ENCODE measurements around the gene CARD11.
"Not testable (repeated sequence)": the region's sequence is repeated elsewhere in the genome, so short reads cannot be mapped to it uniquely, and the experiment has no call there.

Gene CARD11

GRCh38 chr7:3064067-3064466 is 20.4 kb upstream of the CARD11 start:
- no peak for DNase-seq (ENCODE audit: low read depth)

DNA sequence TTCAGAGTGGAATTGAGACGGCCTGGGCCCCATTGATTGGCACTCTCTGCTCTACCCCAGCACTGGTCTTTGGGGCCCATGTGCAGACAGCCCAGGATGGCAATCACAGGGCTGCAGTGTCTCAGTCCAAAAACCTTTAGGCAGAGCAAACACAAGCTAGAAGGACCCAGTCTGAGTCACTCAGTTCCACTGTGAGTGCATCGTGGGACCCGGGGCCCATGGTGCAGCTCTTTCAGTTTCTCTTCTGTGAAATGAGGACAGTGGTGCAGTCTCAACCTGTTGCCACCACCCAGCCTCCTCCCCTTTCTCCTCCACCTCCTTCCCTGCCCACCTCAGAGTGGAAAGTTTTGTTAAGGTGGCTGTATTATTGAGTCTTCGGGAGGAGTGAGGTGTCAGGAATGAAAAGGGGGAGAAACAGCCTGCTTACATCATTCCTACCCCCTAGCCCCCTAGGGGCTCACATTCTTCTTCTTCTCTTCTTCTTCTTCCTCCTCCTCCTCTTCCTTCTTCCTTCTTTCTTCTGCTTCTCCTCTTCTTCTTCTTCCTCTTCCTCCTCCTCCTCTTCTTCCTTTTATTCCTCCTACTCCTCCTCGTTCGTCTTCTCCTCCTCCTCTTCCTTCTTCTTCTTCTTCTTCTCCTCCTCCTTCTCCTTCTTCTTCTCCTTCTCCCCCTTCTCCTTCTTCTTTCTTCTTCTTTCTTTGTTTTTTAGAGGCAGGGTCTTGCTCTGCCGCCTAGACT is 19.5 kb upstream of the CARD11 start:
- DNase-seq (ENCODE audit: low read depth): no peak

- DNase-seq (ENCODE audit: low read depth): no peak
Measured at GRCh38 chr7:3057066-3057420, 13.4 kb upstream of the CARD11 start.

DNA sequence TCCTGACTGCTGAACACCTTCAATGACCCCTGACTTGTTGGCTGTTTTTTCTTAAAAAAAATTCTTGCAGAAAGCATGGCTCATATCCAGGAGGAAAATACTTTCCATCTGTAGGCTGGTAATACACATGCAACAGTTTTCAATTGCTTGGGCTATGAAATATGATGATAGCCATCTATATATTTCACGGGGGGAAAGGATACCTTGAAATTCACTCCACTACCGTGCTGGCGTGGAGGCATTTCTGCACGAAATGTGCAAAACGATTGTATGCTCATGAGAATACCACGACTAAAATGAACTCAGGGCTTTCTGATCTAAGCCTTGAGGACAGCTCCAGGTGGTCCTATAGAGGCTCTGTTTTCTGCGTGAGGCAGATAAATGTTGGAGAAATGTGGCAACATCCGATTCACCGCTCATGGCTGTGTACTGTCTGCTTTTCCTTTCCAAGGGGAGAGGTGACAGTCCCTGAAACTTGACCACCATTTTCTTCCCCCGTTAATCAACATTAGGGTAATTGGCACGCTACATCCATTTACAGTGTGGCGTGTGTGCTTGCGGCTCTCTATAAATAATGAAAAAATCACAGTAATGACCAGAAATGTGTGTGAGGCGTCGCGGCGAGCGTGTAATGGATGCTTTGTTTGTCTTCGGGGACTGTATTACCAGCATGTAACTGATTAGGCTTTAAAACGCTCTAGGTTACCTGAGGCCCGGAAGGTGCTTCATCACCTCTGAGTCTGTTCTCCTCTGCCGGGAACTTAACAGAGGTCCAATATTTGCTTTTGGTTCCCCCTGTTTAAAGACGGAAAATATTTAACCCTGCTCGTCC is 12.8 kb upstream of the CARD11 start:
- no peak for DNase-seq (ENCODE audit: low read depth)

- DNase-seq (ENCODE audit: low read depth): no peak
Measured at GRCh38 chr7:3055626-3056025, 12.0 kb upstream of the CARD11 start.

DNA sequence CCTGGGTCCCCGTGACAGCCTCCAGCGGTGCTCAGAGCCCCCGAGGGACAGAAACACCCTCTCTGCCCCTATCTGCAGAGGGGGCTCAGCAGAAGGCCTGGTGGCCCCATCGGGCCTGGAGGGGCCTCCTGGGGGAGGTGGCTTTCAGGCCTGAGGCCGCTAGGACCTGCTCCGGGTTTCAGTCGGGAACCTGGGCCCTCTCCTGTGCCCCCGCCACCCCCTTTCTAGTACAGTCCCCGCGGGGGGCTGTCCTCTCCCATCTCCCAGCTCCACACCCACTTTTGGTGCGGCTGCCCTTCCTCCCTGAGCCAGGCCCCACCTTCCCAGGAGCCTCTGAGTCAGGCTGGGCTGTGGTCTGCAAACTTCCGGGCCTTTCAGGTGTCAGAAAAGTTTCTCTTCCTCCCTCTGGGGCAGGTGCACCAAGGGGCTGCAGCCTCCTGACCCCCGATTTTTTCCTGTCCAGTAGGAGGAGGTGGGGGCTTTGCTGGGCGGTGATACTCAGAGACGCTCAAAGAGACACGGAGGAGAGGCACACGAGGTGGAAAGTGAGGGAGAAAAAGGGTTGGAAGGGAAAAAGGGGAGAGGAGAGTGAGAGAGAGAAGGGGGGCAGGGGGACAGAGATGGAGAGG is 692 bp downstream of the CARD11 start:
- no peak for DNase-seq (ENCODE audit: low read depth)

- DNase-seq (ENCODE audit: low read depth): no peak
Measured at GRCh38 chr7:3041986-3042675, 1.5 kb downstream of the CARD11 start.

- no peak for DNase-seq (ENCODE audit: low read depth)
Measured at GRCh38 chr7:3039787-3040186, 3.9 kb downstream of the CARD11 start.

GRCh38 chr7:3038011-3038410 is 5.7 kb downstream of the CARD11 start:
- DNase-seq (ENCODE audit: low read depth): not testable (repeated sequence)

DNA sequence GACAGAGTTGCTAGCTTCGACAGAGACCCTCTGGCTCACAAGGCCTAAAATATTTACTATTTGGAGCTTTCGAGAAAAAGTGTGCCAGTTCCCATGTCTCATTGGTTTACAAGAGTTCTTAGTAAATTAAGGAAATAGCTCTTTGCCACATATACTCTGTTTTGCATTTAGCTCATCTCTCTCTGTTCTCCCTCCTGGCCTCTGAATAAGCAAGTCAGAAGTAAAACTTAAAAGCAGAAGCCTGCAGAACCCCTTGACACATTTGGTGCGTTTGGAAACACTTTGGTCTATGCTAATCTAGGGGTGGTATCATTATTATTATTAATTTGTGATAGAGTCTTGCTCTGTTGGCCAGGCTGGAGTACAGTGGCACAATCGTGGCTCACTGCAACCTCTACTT is 6.4 kb downstream of the CARD11 start:
- DNase-seq (ENCODE audit: low read depth): no peak

DNA sequence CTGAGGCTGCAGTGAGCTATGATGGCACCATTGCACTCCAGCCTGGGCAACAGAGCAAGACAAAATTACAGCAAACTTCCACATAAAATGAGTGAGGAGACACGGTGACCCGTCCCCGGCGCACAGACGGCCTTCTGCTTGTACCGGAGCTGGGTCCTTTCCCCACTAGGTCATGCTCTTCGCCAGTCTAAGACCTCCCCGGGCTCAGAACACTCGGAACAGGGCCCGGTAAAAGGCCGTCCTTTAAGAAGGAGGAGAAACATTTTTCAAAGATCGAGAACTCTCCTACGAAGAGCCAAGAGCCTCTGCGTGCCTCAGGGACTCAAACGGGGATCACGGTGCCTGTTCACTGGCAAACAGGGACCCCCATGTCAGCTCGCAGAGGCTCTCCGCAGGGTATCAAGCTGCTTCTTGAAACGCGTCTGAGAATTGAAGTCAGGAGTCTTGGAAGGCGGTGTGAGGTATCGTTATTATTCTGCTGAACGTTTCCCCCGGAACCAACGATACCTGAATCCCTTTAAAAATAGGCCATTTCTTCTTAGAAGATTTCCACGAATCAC is 9.0 kb downstream of the CARD11 start:
- no peak for DNase-seq (ENCODE audit: low read depth)

DNA sequence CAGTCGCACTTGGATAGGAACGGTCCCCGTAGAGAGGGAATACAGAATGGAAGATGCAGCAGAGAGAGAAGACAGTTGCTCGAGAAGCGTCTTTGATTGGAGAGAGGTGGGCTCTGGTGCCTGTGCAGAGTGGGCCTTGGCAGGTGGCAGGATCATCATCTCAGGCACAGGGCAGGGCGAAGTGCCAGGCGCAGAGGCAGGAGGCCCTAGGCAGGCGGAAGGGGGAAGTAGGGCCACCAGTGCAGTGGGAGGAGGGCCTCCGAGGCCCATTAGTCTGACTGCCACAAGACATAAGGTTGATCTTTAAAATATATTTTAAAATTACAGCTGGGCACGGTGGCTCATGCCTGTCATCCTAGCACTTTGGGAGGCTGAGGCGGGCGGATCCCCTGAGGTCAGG is 10.1 kb downstream of the CARD11 start:
- DNase-seq (ENCODE audit: low read depth): no peak

- no peak for DNase-seq (ENCODE audit: low read depth)
Measured at GRCh38 chr7:3033136-3033535, 10.5 kb downstream of the CARD11 start.

GRCh38 chr7:3032256-3032655 is 11.4 kb downstream of the CARD11 start:
- no peak for DNase-seq (ENCODE audit: low read depth)

DNA sequence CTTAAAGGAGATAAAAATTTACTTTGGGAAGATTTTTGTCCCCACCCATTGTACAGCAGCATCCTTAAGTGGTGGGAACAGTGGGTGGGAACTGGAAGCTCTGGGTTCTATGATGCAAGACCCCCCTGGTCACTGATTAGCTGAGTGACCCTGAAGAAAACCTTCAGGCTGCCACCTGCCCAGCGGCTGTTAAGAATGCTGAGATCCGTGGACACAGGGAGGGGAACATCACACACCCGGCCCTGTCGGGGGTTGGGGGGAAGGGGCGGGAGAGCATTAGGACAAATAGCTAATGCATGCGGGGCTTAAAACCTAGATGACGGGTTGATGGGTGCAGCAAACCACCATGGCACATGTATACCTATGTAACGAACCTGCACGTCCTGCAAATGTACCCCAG is 14.5 kb downstream of the CARD11 start:
- DNase-seq (ENCODE audit: low read depth): no peak

DNA sequence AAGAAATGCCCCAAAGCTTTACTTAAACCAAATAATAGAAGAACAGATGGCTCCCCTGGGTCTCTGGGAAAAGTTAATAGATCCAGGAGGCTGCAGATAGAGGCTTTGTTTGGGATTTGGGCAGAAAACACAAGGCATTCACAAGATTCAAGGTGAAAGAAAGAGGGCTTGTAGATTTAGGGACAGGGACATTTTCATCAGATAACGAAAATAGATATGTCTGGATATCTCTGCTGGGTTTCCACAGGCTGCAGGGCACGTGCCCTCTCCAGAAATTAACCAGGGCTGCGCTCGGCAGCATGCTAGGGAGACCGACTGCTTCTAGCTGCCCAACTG is 14.9 kb downstream of the CARD11 start:
- DNase-seq (ENCODE audit: low read depth): no peak

- peak; percentile 48 for DNase-seq (ENCODE audit: low read depth)
Measured at GRCh38 chr7:3028071-3028757, 15.5 kb downstream of the CARD11 start.

DNA sequence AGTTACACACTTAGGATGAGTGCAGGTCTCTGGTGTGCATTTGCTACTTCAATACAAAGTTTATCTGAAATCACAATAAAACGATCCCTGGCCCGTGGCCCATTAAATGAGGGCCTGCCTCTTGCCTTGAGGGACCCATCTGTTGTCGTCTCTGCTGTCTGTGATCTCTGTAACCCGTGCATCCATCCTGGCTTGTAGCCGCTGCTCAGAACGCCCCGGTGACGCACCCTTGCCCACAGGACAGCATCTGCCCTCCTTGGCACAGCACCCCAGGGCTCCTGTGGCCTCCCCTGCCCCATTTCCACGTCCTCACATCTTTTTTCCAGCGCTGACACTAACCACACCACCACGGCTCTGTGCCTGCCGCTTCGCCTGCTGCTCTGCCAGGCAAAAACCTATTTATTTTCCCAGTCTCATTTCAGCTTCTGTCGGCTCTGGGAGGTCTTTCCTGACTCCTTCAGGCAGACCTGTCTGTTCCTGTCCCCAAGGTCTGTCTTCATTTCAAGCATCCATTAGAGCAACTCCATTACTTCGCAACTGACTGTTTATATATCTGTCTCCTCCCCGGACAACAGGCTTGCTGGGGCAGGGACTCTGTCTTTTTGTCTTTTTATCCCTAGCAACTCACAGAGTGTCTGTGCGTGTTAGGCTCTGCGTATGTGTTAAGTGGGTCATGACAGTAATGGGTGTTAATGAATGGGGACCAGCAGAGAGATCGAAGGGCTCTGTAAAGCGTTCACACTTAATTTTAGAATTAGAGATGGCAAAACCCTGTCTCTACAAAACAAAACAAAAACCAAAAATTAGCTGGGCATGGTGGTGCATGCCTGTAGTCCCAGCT is 16.4 kb downstream of the CARD11 start:
- DNase-seq (ENCODE audit: low read depth): no peak

DNA sequence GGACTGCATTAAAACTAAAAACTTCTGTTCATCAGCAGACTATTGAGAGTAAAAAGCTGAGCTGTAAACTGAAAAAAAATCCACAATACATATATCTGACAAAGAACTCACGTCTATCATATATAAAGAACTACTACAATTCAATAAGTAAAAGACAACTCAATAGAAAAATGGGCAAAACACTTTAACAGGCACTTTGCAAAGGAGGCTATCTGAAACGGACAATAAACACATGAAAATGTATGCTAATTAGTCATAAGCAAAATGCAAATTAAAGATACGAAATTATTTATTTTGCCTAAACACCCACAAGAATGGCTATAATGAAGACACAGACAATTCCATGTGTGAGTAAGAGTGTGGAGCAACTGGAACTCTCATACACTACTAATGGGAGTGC is 18.1 kb downstream of the CARD11 start:
- DNase-seq (ENCODE audit: low read depth): no peak

GRCh38 chr7:3021825-3022224 is 21.8 kb downstream of the CARD11 start:
- no peak for DNase-seq (ENCODE audit: low read depth)

DNA sequence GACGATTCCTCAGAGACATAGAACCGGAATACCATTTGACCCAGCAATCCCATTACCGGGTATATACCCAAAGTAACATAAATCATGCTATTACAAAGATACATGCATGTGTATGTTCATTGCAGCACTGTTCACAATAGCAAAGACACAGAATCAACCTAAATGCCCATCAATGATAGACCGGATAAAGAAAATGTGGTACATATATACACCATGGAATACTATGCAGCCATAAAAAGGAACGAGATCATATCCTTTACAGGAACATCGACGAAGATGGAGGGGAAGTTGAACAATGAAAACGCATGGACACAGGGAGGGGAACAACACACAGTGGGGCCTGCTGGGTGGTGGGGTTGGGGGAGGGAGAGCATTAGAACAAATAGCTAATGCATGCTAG is 22.4 kb downstream of the CARD11 start:
- DNase-seq (ENCODE audit: low read depth): not testable (repeated sequence)
